ENCODE measurements around the gene DOCK10. TPM values are rescaled to one million over a fixed set of nuclear protein-coding genes. Genes with fewer than 3 reads are reported as not detected.

DOCK10 gene
- total RNA-seq, 1 donor from 2014 or later = 3.6 TPM

DNA sequence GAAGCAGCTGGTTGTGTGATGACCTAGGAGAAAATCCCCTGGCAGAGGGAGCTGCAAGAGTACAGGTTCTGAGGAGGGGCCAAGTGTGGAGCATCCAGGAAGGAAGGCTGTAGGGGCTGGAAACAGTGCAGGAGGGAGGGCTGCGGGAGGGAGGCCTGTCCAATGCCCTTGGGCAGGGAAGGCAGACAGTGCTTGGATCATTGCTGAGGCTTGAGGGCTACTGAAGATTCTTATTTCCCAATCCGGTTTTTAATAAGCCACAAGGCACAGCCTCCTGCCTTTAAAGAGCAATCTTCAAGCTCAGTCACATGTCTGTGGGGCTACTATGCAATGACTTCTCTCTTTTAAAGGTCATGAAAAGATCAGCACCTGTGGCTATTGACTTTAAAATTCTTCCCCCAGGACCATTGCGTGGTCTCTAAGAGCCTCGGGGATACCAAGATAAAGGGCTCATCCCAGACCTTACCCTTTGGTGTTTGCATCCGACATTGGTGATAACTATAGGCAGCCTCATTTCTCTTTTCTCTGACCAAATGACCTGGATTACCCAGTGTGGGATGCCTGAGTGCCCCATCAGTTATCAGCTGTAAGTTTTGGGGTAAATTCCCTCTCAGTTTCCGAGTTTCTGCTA, 149.6 kb downstream of the DOCK10 start:
- Mint-ChIP-seq H3K27ac (no peak overlapping the region), H3K36me3 (ENCODE audit: insufficient read depth) (no peaks in the 10 kb centered on the region), H3K9me3 (ENCODE audit: low read depth) (no peaks in the 10 kb centered on the region), H3K27me3 (no peaks in the 10 kb centered on the region), H3K4me1 (ENCODE audit: low read depth) (peaks cover 2% of the 10 kb centered on the region), H3K4me3 (ENCODE audit: low read depth) (no peak overlapping the region)
- no peak for DNase-seq (ENCODE audit: low spot score, unreplicated experiment)
- TF ChIP-seq, protein P1, sequence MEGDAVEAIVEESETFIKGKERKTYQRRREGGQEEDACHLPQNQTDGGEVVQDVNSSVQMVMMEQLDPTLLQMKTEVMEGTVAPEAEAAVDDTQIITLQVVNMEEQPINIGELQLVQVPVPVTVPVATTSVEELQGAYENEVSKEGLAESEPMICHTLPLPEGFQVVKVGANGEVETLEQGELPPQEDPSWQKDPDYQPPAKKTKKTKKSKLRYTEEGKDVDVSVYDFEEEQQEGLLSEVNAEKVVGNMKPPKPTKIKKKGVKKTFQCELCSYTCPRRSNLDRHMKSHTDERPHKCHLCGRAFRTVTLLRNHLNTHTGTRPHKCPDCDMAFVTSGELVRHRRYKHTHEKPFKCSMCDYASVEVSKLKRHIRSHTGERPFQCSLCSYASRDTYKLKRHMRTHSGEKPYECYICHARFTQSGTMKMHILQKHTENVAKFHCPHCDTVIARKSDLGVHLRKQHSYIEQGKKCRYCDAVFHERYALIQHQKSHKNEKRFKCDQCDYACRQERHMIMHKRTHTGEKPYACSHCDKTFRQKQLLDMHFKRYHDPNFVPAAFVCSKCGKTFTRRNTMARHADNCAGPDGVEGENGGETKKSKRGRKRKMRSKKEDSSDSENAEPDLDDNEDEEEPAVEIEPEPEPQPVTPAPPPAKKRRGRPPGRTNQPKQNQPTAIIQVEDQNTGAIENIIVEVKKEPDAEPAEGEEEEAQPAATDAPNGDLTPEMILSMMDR (IDR thresholded peaks at IDR 0.05; ENCODE audit: unreplicated experiment) = no peak

DNA sequence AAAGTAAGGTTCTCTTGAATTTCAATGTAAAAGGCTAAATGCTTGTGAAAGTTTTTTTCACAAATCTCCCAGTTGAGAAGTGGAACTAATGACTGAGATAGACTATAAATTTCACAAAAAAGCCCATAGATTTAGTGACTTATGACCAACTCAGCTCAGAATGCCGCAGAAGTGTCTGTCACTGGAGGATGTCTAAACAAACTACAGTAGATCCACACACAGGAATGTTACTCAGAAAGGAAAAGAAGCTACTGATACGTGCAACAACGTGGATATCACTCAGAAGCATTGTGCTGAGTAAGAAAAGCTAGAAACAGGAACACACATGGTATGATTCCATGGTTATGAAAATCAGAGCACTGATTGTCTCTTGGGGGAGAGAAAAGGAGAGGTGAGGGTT, 151.9 kb downstream of the DOCK10 start:
- no peak for DNase-seq (ENCODE audit: low spot score, unreplicated experiment)
- Mint-ChIP-seq H3K27ac (no peak overlapping the region), H3K4me1 (ENCODE audit: low read depth) (peaks cover 2% of the 10 kb centered on the region), H3K36me3 (ENCODE audit: insufficient read depth) (no peaks in the 10 kb centered on the region), H3K27me3 (no peaks in the 10 kb centered on the region), H3K4me3 (ENCODE audit: low read depth) (no peak overlapping the region), H3K9me3 (ENCODE audit: low read depth) (no peaks in the 10 kb centered on the region)
- TF ChIP-seq, protein P1 (IDR thresholded peaks at IDR 0.05; ENCODE audit: unreplicated experiment) = no peak

DNA sequence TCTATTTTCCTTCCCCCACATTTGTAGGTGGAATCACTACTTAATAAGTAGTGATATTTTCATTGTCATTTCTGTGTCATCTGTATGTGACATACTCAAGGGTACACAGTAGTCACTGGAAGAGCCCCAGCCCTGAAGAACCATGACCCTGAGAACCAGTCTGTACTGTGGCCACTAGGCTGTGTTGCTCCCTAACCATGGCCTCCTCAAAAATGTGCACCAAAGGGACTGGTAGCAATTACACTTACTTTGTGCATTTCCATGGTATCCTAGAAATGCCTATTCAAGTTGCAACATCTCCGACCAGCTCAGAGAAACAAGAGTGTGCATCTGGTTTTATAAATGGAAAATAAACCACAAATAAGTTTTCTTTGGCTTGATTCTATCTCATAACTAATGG, 155.1 kb downstream of the DOCK10 start:
- TF ChIP-seq, protein P1 (IDR thresholded peaks at IDR 0.05; ENCODE audit: unreplicated experiment) = no peak
- H3K27me3 Mint-ChIP-seq = no peaks in the 10 kb centered on the region
- H3K9me3 Mint-ChIP-seq (ENCODE audit: low read depth) = no peaks in the 10 kb centered on the region
- peaks cover 1% of the 10 kb centered on the region for H3K36me3 Mint-ChIP-seq (ENCODE audit: insufficient read depth)
- H3K4me3 Mint-ChIP-seq (ENCODE audit: low read depth) = no peak overlapping the region
- no peak for DNase-seq (ENCODE audit: low spot score, unreplicated experiment)
- H3K4me1 Mint-ChIP-seq (ENCODE audit: low read depth) = peaks cover 2% of the 10 kb centered on the region
- H3K27ac Mint-ChIP-seq = no peak overlapping the region

DNA sequence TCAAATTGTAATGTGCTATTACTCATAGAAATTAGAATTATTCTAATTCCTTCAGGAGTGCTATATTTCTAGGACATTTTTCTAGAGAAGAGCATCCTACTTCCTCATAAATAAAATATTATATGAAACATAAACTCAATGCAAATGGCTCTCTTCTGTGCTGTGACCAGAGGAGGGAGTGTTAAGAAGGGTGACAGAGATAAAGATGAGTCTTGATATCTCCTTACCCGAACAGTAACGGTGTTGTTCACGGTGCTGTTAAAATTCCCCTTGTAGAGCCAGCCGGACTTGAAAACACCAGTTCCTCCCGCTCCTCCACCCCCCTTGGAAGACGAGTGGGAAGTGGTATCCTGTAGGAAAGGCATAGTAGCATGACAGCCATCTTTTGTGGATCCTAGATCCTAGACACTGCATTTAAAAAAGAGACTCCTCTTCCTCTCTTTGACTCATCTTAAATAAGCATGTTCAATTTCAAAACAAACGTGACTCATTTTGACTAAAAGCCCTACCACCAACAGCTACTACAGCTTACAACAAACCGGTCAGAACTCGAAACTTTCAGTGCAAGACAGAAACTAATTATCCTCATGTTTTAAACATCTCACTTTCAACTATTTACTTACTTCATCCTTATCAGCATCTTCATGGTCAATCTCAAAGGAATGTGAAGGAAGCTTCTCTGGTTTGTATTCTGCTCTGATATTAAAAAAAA, 156.3 kb downstream of the DOCK10 start:
- Mint-ChIP-seq H3K9me3 (ENCODE audit: low read depth) (no peaks in the 10 kb centered on the region), H3K36me3 (ENCODE audit: insufficient read depth) (peaks cover 1% of the 10 kb centered on the region), H3K27me3 (no peaks in the 10 kb centered on the region), H3K4me1 (ENCODE audit: low read depth) (peaks cover 2% of the 10 kb centered on the region), H3K27ac (no peak overlapping the region), H3K4me3 (ENCODE audit: low read depth) (no peak overlapping the region)
- TF ChIP-seq, protein P1 (IDR thresholded peaks at IDR 0.05; ENCODE audit: unreplicated experiment) = no peak
- DNase-seq (ENCODE audit: low spot score, unreplicated experiment) = no peak

DNA sequence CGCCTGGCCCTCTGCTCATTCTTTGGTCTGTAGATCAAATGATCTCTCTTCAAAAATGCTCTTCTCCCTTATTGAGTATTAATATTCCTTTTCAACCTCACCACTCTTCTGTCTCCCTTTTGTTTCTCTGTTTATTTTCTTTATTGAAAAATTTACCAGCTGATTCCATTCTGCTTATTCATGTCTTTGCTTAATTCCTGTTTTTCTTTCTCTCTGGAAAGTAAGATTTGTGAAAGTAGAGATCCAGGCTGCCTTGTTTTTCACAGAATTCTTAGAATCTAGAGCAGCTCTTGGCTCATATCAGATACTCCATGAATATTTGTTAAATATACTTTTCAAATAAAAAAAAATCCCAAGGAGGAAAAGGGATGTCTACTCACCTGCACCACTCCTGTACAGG, 157.0 kb downstream of the DOCK10 start:
- Mint-ChIP-seq H3K9me3 (ENCODE audit: low read depth) (no peaks in the 10 kb centered on the region), H3K27me3 (no peaks in the 10 kb centered on the region), H3K27ac (no peak overlapping the region), H3K36me3 (ENCODE audit: insufficient read depth) (peaks cover 1% of the 10 kb centered on the region), H3K4me3 (ENCODE audit: low read depth) (no peak overlapping the region), H3K4me1 (ENCODE audit: low read depth) (no peaks in the 10 kb centered on the region)
- no peak for DNase-seq (ENCODE audit: low spot score, unreplicated experiment)
- TF ChIP-seq, protein P1 (IDR thresholded peaks at IDR 0.05; ENCODE audit: unreplicated experiment) = no peak
